A549 treated with DMSO at 1 μM for 4 hours (cell line): ENCODE data around the gene REG1B. TPM values are rescaled to one million over a fixed set of nuclear protein-coding genes. Genes with fewer than 3 reads are reported as not detected.

Source experiments
- total RNA-seq: library from RNA; stranded (reverse); fragments of 200-300 nt; extraction: Qiagen RNA extraction; gene quantifications from 5 replicates; pipeline ENCODE4 v1.2.3, GENCODE V29; 2022; ENCODE audit warnings: low read depth

The REG1B gene, protein sequence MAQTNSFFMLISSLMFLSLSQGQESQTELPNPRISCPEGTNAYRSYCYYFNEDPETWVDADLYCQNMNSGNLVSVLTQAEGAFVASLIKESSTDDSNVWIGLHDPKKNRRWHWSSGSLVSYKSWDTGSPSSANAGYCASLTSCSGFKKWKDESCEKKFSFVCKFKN
- not detected in 5 replicates for total RNA-seq

DNA sequence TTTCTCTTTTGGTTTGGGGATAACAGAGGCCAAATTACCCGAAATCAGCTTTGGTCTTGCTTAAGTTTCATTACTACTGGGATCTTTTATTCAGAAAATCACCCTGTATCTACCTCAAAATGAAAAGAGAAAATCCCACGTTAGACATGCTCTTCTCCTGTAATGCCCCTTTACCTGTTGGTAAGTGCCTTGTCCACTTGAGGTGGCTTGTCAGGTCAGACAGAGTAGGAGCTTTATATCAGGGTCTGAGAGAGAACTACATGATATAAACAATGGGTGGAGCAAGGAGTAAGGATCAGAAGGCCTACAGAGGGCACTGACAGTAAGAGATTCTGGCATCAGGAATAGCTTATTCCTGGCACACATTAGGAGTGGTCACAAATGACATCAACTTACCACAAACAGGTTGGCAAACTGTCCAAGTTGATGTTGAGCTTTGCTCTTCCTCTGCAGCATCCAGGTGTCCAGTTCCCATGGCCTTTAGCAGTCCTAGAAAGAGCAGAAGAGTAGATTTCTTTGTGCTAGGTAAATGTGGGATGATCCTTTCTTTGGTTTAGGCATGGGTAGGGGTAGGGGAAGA is at the start of gene REG1B:
REG1B (minus strand) TSS at position 209 of the 580 bp plus-strand sequence. CDS start 381 bp downstream, outside the sequence.

DNA sequence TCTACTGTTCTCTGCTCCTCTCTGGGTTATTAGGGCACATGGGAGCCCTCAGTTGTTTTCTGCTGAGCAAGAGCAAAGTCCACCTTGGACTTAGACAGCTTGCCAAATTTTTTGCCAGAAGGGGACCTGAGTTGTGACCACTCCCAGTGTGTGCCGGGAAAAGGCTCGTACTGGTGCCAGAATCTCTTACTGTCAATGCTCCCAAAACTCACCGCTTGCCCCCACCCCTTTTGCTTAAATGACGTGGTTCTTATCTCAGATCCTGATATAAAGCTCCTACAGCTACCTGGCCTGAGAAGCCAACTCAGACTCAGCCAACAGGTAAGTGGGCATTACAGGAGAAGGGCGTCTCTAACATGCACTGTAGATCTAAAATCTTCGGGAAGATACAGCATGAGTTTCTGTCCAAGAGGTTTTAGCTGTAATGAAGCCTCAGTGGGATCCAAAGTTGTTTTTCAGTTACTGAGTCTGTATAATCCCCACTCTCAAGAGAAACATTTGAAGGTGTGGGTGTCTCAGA is 32.5 kb upstream of the REG1B start, which contains the start of gene REG1A:
REG1A (plus strand) TSS at position 295 of the 520 bp plus-strand sequence. CDS start 374 bp downstream, outside the sequence.

Other genes starting within 250 kb of the REG1B start
- gene REG3G, start 62.3 kb downstream of the REG1B start, total RNA-seq, result not detected in 5 replicates
- gene REG1A, start 32.5 kb upstream of the REG1B start, total RNA-seq, result not detected in 5 replicates
- gene REG3A, start 71.8 kb upstream of the REG1B start, total RNA-seq, result not detected in 5 replicates